Spleen (tissue), 7 donors: Measurements from ENCODE around the gene FMN2.

ENCODE experiments used
- POLR2AphosphoS5 ChIP-seq, 3 donors: sonication (generic); formaldehyde crosslinking; IDR thresholded peaks; one replicate each; pipeline ENCODE4 v1.5.1; 2017; ENCODE audit warnings: antibody characterized with exemption in 3 of 3
- TF ChIP-seq, protein P1 (sequence below), 11 experiments: fragments of 200-600 bp in 7 of 11; fragments of 450-650 bp in 4 of 11; sonication (generic) in 4 of 11; IDR thresholded peaks in 8 of 11; conservative IDR thresholded peaks in 3 of 11; 1 replicate in 7 of 11; 2 replicates in 4 of 11; pipeline versions ENCODE4 v1.4.0 to v1.8.0; 2016 to 2021; ENCODE audit warnings: antibody characterized with exemption in 11 of 11, inconsistent platforms in 4 of 11, mild to moderate bottlenecking in 1 of 11
- donor health status: DM: no; HTN: no; CAD: no; lungs with moderate emphysema.
- donor health status: DM: no; HTN: no; CAD: no.
- donor health status: DM: no; HTN: no; CAD: no.

- TF ChIP-seq, protein P1, sequence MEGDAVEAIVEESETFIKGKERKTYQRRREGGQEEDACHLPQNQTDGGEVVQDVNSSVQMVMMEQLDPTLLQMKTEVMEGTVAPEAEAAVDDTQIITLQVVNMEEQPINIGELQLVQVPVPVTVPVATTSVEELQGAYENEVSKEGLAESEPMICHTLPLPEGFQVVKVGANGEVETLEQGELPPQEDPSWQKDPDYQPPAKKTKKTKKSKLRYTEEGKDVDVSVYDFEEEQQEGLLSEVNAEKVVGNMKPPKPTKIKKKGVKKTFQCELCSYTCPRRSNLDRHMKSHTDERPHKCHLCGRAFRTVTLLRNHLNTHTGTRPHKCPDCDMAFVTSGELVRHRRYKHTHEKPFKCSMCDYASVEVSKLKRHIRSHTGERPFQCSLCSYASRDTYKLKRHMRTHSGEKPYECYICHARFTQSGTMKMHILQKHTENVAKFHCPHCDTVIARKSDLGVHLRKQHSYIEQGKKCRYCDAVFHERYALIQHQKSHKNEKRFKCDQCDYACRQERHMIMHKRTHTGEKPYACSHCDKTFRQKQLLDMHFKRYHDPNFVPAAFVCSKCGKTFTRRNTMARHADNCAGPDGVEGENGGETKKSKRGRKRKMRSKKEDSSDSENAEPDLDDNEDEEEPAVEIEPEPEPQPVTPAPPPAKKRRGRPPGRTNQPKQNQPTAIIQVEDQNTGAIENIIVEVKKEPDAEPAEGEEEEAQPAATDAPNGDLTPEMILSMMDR (IDR thresholded peaks at IDR 0.05 in 8 of 11, conservative IDR thresholded peaks at IDR 0.05 in 3 of 11): no peak
- no peak for TF ChIP-seq POLR2AphosphoS5 (IDR thresholded peaks at IDR 0.05)
These were observed 139.1 kb downstream of the FMN2 start for GRCh38 chr1:240230816-240231215.
